HL-60 (cell line): ENCODE data around the gene CORO2A.

Experiments
- DNase-seq, 2 experiments: peaks; one replicate each; pipeline ENCODE4 v3.0.0-alpha.2; 2010 to 2020; ENCODE audit warnings: low read depth in 1 of 2, low spot score in 1 of 2
- H3K27ac ChIP-seq: fragments of 250-450 bp; sonication (Bioruptor Pico); replicated peaks from 2 replicates; pipeline ENCODE4 v1.5.1; 2020; ENCODE audit warnings: mild to moderate bottlenecking, moderate library complexity
- H3K27me3 ChIP-seq: fragments of 250-450 bp; sonication (Bioruptor Pico); 2 replicates; pipeline ENCODE4 v1.5.1; 2021; ENCODE audit warnings: mild to moderate bottlenecking, moderate library complexity; ENCODE audit not compliant: insufficient read depth, poor library complexity, severe bottlenecking
- H3K4me3 ChIP-seq: replicated peaks from 2 replicates; pipeline ENCODE4 v1.5.1; 2011; ENCODE audit warnings: mild to moderate bottlenecking, control low read depth, low read length; ENCODE audit not compliant: insufficient read depth
- GABPA ChIP-seq: IDR thresholded peaks from 2 replicates; pipeline ENCODE4 v1.6.1; 2012; ENCODE audit warnings: low read depth
- POLR2AphosphoS5 ChIP-seq: IDR thresholded peaks from 2 replicates; pipeline ENCODE4 v1.6.1; 2012; ENCODE audit warnings: low read depth
- SPI1 ChIP-seq: IDR thresholded peaks from 2 replicates; pipeline ENCODE4 v1.6.1; 2012; ENCODE audit warnings: low read depth, mild to moderate bottlenecking, borderline replicate concordance
- TF ChIP-seq, protein P1 (sequence below): IDR thresholded peaks from 2 replicates; pipeline ENCODE4 v1.6.1; 2012; ENCODE audit warnings: low read depth; ENCODE audit not compliant: insufficient replicate concordance
- TF ChIP-seq, protein P2 (sequence below): IDR thresholded peaks from one replicate; pipeline ENCODE4 v1.5.1; 2011; ENCODE audit warnings: low read length, control low read depth, inconsistent platforms; ENCODE audit not compliant: insufficient read depth

Gene CORO2A

DNA sequence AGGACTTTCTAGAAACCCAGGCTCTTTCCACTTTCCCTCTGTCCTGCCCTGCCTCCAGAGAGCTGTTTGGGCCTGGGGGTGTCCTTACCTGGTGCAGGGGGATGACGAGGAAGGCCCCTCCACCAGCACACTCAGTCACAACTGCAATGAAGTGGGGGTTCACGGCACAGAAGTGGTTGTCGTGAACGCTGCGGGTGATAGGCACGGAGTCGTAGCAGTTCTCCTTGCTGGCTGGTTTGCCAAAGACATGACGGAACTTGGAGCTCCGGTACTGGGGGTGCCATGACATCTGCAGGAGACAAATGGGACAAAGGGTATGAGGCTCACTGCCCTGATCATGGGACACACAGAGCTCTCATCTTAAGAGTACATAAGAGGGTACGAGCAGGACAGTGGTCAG is 35.1 kb downstream of the CORO2A start:
- TF ChIP-seq, protein P1, sequence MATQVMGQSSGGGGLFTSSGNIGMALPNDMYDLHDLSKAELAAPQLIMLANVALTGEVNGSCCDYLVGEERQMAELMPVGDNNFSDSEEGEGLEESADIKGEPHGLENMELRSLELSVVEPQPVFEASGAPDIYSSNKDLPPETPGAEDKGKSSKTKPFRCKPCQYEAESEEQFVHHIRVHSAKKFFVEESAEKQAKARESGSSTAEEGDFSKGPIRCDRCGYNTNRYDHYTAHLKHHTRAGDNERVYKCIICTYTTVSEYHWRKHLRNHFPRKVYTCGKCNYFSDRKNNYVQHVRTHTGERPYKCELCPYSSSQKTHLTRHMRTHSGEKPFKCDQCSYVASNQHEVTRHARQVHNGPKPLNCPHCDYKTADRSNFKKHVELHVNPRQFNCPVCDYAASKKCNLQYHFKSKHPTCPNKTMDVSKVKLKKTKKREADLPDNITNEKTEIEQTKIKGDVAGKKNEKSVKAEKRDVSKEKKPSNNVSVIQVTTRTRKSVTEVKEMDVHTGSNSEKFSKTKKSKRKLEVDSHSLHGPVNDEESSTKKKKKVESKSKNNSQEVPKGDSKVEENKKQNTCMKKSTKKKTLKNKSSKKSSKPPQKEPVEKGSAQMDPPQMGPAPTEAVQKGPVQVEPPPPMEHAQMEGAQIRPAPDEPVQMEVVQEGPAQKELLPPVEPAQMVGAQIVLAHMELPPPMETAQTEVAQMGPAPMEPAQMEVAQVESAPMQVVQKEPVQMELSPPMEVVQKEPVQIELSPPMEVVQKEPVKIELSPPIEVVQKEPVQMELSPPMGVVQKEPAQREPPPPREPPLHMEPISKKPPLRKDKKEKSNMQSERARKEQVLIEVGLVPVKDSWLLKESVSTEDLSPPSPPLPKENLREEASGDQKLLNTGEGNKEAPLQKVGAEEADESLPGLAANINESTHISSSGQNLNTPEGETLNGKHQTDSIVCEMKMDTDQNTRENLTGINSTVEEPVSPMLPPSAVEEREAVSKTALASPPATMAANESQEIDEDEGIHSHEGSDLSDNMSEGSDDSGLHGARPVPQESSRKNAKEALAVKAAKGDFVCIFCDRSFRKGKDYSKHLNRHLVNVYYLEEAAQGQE, result no peak
- TF ChIP-seq POLR2AphosphoS5 (no peak), GABPA (no peak), SPI1 (no peak)
- TF ChIP-seq, protein P2, sequence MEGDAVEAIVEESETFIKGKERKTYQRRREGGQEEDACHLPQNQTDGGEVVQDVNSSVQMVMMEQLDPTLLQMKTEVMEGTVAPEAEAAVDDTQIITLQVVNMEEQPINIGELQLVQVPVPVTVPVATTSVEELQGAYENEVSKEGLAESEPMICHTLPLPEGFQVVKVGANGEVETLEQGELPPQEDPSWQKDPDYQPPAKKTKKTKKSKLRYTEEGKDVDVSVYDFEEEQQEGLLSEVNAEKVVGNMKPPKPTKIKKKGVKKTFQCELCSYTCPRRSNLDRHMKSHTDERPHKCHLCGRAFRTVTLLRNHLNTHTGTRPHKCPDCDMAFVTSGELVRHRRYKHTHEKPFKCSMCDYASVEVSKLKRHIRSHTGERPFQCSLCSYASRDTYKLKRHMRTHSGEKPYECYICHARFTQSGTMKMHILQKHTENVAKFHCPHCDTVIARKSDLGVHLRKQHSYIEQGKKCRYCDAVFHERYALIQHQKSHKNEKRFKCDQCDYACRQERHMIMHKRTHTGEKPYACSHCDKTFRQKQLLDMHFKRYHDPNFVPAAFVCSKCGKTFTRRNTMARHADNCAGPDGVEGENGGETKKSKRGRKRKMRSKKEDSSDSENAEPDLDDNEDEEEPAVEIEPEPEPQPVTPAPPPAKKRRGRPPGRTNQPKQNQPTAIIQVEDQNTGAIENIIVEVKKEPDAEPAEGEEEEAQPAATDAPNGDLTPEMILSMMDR, result no peak
- Histone ChIP-seq H3K4me3 (no peak overlapping the region), H3K27ac (no peak overlapping the region), H3K27me3 (no peaks in the 10 kb centered on the region)
- DNase-seq, result no peak

GRCh38 chr9:98154678-98155077 is 37.8 kb downstream of the CORO2A start:
- Histone ChIP-seq H3K4me3 (no peak overlapping the region), H3K27me3 (no peaks in the 10 kb centered on the region), H3K27ac (no peak overlapping the region)
- DNase-seq, result no peak
- TF ChIP-seq GABPA (no peak), POLR2AphosphoS5 (no peak), SPI1 (no peak)
- TF ChIP-seq, protein P2, result no peak
- TF ChIP-seq, protein P1, result no peak

DNA sequence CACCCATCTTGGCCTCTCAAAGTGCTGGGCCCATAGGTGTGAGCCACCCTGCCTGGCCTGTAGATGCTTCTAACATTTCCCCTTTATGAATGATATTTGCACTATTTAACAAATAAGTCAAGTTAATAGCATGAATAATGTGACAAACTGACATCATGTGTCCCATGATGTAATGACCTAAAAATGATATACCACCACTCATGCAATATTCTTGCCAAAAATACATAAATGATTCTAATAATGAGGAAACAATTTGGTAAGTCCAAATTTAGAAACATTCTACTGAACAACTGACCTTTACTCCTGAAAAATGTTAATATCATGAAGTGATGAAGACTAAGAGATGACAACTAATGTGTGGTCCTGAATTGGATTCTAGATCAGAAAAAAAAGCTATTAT is 39.9 kb downstream of the CORO2A start:
- H3K27me3 ChIP-seq, result no peaks in the 10 kb centered on the region
- H3K27ac ChIP-seq, result no peak overlapping the region
- DNase-seq, result no peak
- TF ChIP-seq GABPA (no peak), POLR2AphosphoS5 (no peak), SPI1 (no peak)
- TF ChIP-seq, protein P1, result no peak
- TF ChIP-seq, protein P2, result no peak
- no peak overlapping the region for H3K4me3 ChIP-seq
